Glomerular visceral epithelial cell (primary cell): ENCODE results near the gene KIF20B.
"Not testable (repeated sequence)": the region's sequence is repeated elsewhere in the genome, so short reads cannot be mapped to it uniquely, and the experiment has no call there.

Experiments
- DNase-seq: peaks from one replicate; pipeline ENCODE4 v3.0.0-alpha.2; 2016; ENCODE audit errors: extremely low spot score

Gene KIF20B

DNA sequence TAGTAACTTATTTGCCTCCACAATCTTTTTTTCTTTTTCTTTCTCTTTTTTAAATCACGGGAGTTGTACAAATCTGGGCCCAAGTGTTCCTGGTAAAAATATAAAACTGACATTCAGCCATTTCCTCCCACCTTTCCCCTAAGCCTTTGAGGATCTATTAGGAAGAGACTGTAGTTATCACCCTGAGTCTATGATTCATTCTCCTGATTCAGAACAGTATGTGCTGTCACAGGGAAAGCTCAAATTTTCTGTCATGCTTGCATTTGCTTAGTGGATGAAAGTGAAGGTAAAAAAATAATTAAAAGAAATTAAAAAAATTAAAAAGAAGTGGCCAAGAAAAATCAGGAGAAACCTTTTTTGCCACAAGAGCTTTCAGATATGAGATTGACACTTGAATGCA, 71.7 kb downstream of the KIF20B start:
- DNase-seq, result no peak

DNA sequence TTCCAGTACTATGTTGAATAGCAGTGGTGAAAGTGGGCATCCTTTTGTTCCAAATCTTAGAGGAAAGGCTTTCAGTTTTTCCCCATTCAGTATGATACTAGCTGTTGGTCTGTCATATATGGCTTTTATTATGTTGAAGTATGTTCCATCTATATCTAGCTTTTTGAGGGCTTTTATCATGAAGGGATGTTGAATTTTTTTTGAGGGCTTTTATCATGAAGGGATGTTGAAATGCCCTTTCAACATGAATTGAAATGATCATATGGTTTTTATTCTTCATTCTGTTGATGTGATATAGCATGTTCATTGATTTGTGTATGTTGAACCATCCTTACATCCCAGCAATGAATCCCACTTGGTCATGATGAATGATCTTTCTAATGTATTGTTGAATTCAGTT, 75.3 kb downstream of the KIF20B start:
- DNase-seq, result no peak

DNA sequence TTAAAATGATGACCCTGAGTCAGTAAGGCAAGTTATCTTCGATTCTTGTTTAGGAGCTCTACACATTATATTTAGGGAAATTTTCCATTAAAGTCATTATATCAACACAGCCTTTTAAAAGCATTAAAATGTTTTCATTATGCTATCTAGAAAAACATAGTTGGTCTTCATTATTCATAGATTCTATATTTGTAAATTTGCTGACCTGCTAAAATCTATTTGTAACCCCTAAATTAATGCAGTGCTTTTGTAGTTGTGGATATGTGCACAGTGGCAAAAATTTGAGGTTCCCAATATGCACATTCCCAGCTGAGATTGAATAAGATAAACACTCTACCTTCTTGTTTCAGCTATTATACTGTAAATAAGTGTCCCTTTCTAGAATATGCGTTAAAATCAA, 81.1 kb downstream of the KIF20B start:
- DNase-seq, result no peak

DNA sequence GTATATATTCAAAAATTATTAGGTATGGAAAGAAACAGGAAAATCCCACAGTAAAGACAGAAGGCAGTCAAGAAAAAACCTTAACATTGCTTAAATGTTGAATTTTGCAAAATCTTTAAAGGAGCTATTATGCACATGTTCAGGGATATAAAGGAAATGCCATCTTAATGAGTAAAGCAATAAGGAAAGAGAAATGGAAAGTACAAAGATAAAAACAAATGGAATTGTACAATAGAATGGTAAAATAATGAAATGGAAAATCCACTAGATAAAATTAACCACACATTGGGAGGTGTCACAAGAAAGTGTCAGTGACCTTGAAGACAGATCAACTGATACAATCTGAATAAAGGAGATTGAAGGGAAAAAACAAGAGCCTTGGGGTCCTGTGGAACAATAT, 82.0 kb downstream of the KIF20B start:
- DNase-seq, result no peak

DNA sequence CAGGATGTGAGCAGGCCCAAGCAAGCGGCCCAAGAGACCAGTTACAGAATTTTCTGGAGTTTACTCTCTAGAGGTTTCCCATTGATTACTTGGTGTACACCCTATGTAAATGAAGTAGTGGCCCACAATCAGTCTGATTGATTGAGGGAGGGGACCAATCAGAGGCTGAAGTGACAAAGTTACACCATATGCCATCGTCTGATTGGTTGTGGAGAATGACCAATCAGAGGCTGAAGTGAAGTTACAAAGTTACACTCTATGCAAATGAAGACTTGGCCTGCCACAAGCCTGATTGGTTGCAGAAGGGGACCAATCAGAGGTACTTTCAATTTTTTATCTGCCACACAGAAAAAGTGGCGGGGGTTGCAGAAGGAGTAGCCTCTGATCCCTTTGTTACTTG, 83.7 kb downstream of the KIF20B start:
- DNase-seq, result peak; percentile 4

DNA sequence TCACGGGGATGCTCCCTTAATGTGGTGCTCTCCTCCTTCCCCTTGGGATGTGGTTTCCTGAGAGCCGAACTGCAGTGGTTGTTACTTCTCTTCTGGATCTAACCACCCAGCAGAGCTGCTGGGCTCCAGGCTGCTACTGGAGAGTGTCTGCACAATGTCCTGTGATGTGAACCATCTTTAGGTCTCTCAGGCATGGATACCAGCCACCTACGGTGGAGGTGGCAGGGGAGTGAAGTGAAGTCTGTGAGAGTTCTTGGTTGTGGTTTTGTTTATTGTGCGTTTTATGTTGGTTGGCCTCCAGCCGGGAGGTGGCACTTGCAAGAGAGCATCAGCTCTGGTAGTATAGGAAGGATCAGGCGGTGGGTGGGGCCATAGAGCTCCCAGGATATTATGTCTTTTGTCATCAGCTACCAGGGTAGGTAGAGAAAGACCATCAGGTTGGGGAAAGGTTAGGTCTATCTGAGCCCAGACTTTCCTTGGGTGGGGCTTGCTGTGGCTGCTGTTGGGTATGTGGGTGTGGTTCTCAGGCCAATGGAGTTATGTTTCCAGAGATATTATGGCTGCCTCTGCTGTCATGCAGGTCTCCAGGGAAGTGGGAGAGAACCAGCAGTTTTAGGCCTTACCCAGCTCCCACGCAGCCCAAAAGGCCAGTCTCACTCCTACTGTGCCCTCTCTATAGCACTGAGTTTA, 87.9 kb downstream of the KIF20B start:
- DNase-seq, result no peak

DNA sequence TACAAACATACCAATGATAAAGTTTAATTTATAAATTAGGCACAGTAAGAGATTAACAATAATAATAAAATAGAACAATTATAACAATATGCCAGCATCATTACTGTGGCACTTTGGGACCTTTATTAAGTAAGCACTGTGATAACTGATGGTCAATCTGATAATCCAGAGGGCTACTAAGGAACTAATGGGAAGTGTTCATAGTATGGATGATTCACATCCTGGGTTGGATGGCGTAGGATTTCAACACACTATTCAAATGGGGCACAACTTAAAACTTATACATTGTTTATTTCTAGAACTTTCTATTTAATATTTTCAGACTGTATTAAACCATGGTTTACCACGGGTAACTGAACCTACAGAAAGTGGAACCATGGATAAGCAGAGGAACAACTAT, 90.8 kb downstream of the KIF20B start:
- no peak for DNase-seq

DNA sequence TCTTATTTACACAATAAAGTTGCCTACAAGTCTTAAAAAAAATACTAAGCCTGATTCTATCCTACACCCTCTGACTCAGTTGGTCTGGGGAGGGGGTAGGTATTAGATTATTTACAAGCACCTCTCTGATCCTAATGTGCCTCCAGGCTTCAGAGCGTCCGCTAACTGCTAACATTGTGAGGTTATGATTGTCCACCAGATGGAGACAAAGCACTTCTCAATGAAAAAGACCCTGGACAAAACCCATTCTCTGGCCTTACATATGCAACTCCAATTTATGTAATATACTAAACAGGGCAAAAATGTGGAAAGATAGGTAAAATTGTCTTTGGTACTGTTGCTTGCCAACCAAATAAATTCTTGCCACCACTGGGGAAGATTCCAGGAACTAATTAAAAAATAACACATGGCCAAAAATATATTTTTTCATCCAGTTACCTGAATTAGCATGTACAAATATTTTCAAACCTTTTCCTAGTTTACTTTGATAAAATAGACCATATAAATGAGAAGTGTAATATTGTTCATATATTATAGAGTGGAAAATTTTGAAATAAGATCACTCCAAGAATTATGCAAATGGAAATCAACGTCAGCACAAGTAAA, 92.4 kb downstream of the KIF20B start:
- DNase-seq, result peak; percentile 66

DNA sequence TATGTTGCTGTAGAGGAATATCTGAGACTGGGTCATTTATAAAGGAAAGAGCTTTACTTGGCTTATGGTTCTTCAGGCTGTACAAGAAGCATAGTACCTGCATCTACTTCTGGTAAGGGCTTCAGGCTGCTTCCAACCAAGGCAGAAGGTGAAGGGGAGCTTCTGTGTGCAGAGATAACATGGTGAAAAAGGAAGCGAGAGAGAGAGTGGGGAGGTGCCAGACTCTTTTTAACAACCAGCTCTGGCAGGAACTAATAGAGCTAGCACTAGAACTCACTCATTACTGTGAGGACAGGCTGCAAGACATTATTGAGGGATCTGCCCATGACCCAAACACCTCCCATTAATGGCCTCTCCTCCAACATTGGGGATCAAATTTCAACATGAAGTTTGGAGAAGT, 94.5 kb downstream of the KIF20B start:
- DNase-seq, result no peak

DNA sequence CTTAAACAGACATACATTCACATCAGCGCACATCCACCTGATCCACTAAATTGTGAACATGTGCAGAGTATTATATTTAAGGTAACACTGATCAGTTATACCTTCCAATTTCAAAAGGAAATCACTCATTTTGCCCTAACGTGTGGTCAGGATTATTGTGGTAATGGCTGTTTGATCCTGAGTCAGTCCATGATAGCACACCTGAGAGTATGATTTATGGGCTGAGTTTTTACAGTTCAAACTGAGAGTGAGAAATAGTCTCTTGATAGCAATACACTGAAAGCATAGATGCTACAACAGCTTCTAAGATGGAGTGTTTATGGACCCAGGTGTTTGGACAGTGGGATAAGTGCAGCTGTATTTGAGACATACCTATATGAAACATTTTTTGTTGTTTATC, 96.7 kb downstream of the KIF20B start:
- DNase-seq, result no peak

DNA sequence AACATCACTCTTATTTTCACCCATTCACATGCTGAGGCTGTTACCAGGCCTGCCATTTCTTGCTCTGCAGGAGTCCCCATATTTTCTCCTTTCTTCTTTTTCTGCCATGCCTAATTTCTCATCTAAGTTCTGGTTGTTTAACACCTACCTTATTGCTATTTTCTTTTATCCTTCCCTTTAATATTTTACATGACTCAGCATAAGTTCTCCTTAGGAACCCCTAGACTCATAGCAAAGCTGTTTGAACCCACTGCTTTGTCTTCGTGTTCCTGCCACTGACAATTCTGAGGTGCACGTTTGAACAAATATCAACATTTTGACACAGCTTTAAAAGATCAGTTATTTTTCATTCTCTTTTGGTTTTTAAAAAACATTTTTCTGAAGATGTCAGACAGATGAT, 98.2 kb downstream of the KIF20B start:
- DNase-seq, result no peak

DNA sequence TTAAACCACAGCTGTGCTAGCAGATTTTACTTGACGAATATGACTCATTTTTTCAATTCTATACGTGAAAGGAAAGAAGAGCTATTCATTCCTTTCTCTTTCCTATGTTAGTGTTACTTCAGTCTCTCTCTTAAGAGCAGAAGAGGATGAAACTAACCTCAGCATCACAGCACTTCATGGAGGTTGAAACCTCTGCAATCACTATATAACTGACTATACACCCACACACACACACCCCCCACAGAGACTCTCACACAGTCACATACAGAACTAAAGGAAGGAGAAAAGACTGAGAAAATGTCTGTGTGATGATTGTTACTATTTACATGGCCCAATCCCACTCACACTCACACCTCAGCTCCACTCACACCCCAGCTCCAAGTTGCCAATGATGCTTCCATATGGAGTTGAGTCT, 104.2 kb downstream of the KIF20B start:
- no peak for DNase-seq

DNA sequence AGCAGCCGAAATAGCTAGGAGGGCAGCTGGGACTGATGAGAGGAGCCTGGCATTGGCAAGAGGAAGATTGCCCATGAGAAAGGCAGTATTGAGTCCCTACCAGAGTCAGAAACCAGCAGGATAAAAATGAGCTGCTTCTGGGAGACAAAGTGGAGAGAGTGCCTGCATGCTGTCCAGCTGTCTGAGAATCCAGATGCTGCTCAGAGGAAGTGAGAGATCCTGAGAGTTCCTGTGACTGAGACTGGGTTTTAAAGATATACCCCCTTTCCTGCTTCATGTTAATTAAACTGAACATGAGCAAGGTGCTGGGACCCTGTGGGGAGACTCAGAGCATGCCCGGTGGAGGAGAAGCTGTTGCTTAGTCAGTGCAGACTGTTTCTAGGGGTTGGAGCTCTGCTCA, 107.5 kb downstream of the KIF20B start:
- no peak for DNase-seq

DNA sequence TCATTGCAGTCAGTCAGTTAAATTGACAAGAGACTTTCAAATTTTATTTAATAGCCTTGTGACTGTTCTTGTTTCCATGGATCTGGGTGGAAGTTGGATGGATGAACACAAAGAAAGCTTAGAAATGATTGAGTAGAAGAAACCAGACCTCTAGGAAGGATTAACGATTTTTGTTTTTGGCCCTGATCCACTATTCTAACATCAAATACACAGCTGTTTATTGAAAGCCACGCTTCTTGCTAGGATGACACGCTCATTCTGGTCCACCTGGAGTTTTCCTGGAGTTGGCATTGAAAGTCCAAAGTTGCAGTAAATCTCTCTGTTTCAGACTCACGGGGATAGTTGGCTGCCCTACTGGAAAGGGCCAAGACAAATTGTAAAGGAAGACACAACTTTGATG, 108.4 kb downstream of the KIF20B start:
- no peak for DNase-seq

DNA sequence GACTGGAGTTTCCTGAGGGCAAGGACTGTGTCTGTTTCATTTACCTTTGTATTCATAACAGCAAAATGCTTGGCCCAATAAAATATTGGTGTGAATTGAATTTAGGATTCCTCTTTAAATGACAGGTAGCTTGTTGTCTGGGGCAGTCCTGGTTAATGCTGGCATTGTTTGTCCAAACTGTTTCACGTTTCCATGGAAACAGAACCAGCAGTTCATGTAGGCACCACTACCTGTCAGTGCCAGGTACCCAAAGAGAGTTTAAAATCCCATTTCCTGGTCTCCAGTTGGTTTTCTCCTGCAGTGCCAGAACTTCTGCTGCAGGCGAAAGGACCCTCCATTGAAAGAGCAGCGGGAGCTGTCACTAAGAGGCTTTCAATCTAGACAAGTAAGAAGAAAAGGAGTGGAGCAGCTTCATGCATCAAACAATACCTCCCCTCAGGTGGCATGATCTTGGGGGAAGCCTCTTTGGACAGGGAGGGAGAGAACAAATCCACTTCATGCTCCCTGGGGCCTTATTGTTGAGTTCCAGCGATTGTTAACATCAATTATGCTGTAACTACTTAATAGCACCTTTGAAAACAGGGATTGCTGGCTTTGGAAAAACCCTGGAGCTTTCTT, 109.6 kb downstream of the KIF20B start:
- DNase-seq, result no peak

DNA sequence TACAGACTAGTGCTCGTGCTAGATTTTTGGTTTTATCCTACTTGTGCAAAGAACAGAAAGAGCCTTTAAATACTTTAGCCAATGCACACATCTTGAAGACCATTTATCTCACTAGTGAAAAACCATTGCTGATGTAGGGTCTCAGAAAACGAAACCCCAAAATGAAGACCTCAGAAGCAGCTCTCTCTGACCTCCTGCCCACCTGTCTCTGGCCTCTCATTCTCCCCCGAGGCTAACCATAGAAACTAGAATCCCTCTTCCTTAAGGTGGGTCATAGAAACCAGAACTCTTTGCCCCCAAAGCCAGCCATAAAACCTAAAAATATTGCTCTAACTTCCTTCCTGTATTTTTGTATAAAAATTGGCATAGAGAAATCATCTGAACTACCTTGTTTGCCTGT, 112.2 kb downstream of the KIF20B start:
- no peak for DNase-seq

DNA sequence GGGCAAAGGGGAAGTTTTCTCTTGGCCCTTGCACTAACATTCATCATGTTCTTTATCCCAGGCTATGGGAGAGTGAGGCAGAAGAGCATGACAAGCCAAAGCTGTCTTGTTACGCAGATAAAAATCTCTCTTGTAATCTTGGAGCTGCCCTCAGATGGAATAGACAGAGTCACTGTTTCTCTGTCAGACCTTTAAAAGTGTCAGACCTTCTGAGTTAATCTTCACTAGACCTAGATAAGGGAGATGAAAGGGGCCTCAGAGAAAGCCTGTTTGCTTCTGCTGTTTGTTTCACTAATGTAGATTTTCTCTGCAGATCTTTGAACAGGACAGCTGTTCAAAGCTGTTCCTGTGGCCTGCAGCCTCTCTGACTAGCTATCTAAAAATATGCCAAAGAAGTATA, 112.9 kb downstream of the KIF20B start:
- DNase-seq, result no peak

DNA sequence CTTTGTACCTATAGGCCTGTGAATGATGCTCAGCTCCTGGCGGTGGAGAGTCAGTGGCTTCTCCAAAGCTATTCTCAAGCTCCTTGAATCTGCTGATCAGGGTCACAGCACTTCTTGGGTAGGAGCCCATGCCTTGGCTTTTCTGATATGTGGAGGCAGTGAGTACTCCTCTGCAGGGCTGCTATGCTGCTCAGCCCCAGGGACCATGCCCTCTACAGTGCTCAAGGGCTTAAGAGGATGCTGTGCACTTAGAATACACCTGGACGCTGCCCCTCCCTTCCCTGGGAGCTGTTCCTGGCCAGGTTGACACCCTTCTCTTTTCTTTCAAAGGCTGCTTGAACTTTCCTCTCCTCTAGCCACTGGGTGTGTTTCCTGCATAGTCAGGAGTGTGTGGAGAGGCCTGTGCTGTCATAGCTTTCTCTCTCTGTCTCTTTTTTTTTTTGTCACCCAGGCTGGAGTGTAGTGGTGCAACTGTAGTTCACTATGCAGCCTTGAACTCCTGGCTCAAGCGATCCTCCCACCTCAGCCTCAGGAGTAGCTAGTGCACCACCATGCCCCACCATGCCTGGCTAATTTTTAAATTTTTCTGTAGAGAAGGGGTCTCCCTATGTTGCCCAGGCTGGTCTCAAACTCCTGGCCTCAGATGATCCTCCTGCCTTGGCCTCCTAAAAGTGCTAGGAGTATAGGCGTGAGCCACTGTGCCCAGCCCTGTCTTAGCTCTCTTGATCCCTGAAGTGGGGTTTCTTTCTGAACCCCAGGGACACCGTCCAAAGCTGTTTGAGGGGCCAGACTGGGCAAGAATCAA, 113.9 kb downstream of the KIF20B start:
- DNase-seq, result no peak

DNA sequence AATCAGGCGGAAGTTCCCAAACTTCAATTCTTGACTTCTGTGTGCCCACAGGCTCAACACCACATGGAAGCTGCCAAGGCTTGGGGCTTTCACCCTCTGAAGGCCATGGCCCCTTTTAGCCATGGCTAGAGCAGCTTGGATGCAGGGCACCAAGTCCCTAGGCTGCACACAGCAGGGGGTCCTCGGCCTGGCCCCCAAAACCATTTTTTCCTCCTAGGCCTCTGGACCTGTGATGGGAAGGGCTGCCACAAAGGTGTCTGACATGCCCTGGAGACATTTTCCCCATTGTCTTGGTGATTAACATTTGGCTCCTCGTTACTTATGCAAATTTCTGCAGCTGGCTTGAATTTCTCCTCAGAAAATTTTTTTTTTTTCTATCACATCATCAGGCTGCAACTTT, 117.6 kb downstream of the KIF20B start:
- not testable (repeated sequence) for DNase-seq
